A673 (cell line): ENCODE measurements around the gene F2RL3.

ENCODE experiments used
- CTCF ChIP-seq: fragments of 300-800, 200-600 bp; sonication (generic); conservative IDR thresholded peaks from 2 replicates; pipeline ENCODE4 v1.5.1; 2017; ENCODE audit warnings: low read depth, mild to moderate bottlenecking, antibody characterized with exemption, low read length, moderate library complexity, mixed read lengths
- EZH2 ChIP-seq: fragments of 200-600 bp; sonication (generic); IDR thresholded peaks from 2 replicates; pipeline ENCODE4 v1.6.1; 2017; ENCODE audit warnings: borderline replicate concordance, low read depth, mild to moderate bottlenecking, mixed read lengths, antibody characterized with exemption, low read length; ENCODE audit not compliant: poor library complexity, severe bottlenecking

- TF ChIP-seq CTCF (no peak), EZH2 (no peak)
Measured at GRCh38 chr19:16920816-16921529, 32.2 kb downstream of the F2RL3 start.
